HG03280 (cell line): Measurements from ENCODE around the gene MXD4.

Source experiments
- ATAC-seq: cut with Tn5 transposase; IDR thresholded peaks from one replicate; pipeline ENCODE4 v1.9.1; 2021; ENCODE audit warnings: mild to moderate bottlenecking, moderate library complexity; ENCODE audit not compliant: unreplicated experiment

MXD4 gene

GRCh38 chr4:2265113-2266110, 3.5 kb upstream of the MXD4 start:
- no peak for ATAC-seq

DNA sequence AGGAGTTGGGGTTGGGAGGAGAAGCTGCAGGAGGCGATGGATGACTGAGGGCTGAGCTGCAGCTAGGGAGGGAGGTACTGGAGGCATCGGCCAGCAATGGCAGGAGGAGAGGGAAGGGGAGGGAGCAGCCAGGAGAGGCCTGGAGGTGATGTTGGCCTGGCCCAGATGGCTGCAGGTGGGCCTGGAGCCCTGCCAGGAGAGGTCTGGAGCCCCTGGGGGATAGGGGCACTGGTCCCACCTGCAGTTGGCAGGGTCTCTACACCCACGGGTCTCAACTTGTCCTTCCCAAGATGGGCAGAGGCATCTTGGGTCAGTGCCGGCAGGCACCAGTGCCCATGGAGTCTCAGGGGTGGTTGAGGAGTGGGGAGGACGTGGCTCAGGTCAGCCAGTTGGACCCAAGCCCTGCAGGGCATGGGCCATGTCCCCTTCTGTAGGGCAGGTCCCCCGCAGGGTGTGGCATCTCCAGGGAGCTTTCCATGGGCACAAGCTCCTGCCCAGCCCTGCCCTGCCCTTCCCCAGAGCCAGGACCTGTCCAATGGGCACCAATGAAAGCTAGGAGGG, 2.7 kb upstream of the MXD4 start:
- no peak for ATAC-seq

DNA sequence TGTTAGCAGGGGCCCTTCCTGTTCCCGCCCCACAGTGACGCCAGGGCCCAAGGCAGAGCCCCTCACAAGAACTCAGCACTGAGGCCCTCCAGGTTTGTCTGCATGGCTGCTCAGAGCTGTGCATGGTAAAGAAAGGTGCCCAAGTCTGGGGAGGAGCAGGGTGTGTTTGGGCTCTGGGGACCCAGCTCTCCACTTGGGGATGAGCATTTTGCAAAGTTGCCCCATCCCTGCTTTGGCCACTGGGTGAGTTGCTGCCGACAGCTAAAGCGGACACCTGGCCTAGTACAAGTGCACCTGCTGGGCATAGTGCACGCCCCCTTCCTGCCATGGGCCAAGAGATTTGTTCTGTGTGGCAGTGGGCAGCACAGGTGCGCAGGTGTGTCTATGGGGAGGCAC, 2.0 kb upstream of the MXD4 start:
- ATAC-seq: no peak

DNA sequence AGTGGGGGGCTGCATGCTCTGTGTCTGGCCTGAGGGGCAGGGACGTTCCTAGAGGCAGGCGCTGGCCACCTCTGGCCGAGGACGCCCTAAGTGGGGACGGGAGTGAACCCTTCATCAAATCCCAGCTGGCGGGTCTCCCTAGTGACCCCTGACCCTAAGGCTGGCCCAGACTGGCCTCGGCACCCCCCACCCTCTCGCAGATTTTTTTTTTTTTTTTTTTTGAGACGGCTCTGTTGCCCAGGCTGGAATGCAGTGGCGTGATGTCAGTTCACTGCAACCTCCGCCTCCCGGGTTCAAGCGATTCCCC, 988 bp upstream of the MXD4 start:
- ATAC-seq: no peak

- peak; percentile 89 for ATAC-seq
These were observed 435 bp upstream of the MXD4 start for GRCh38 chr4:2262145-2262943.

DNA sequence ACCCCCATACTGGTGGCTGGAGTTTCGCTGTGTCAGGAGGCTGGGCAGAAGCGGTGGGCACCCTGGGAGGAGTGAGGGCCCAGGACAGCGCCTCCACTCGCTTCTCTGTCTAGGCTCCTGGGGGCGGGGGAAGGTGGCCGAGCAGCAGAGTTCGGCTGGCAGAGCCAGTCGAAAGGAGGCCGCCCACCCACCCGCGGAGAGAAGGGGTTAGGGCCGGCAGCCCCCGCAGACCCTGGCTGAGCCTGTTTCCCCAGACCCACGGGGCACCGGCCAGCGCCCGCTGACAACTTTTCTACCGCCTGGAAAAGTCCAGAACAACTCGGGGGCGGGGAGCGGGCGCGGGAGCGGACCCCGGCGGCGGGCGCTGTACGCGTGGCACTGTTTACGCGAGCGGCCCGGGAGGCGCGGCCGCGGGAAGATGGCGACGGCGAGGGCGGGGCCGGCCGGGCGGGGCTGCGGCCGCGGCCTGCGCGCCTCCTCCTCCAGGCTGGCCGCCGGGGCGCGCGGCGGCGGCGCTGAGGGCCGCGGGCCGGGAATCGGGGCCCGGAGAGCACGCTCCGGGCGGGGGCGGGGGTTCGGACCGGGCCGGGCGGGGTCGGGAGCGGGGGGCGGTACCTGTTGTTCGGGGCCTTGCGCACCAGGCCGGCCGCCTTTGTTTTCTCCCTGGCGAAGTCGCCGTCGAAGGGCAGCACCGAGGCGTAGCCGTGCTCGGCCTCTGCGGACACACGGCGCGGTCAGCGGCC, 628 bp downstream of the MXD4 start:
- ATAC-seq: peak; percentile 29

GRCh38 chr4:2260344-2261109, 1.4 kb downstream of the MXD4 start:
- no peak for ATAC-seq

DNA sequence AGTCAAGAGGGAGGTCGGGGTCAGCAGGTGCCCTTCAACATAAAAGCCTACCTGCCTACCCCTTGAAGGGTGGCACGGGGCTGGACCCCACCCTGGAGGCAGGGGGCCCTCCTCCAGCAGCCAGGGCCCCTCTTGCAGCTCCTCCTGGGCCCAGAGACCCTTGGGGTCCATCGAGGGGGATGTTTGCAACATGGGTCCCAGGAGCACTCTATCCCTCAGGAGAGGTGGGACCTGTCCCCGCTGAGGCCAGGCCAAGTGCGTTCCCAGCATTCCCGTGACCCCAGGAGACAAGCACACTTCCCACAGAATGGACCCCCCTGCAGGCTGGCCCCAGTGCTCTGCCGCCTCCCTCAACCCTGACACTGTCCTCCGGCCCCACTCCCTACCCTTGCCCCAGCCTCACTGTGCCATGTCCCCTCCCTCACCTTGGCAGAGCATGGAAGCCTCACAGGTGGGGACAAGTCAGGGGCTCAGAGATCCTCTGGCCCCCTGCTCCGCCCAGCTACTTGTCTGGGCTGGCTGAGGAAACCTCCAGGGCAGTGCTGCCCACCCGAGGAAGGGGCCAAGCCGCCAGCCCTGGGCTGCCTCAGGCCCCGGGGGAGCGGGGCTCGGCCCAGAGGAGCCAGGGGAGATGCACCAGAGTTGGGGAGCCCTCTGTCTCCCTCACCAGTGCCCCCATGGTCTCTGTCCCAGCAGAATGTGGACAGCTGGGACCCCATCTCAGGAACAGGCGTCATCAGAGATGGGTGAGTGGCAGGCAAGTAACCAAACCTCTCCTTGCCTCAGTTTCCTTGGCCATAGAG, 2.2 kb downstream of the MXD4 start:
- ATAC-seq: no peak

GRCh38 chr4:2259036-2259540, 2.8 kb downstream of the MXD4 start:
- no peak for ATAC-seq

GRCh38 chr4:2258091-2259035, 3.5 kb downstream of the MXD4 start:
- ATAC-seq: no peak

DNA sequence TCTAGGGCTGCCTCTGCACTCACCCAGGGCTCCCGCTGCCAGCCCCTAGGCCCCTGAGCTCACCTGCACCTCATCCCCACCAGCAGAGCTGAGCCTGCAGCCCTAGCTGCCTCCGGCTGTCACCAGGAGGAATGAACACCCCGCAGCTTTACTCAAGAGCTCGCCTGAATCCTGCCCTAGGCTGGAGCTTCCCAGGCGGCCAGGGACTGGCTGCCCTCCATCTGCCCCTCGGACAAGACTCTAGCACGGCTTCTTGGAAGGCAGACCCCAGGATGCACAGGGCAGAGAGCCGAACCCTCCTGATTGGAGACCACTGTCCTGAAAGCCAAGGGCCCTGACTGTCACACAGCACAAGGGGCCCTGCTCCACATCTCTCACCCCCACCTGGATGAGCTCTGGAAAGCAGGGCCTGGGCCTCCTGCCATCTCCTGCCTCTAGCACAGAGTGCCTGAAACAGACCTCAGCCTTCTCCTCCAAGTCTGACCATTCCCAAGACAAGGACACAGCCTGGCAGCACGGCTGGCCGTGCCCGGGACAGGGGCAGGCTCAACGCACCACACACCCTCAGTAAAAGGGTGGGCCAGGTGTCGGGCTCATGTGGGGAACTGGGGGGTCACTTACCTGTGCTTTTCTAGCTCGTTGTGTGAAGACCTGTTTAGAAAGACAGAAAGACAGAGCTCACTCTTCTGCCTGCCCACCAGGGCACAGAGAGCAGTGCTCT, 4.4 kb downstream of the MXD4 start:
- no peak for ATAC-seq

DNA sequence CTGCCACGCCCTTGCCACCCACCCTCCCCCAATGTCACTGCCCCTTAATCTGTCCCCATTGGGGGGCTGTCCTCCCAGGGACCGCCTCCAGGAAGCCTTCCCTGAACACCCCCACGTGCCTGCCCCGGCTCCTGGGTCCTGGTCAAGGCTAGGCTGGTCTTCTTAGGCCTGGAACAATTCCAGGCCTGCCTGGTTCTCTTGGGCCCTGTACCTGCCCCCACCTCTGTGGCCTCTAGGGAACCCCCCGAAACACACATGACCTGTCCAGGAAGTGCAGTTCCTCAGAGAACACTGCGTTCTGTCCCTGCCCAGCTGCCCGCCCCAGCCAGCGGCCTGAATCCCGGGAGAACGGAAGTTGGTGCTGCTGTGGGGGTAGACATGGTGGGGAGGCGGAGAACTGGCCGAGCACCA, 5.1 kb downstream of the MXD4 start:
- ATAC-seq: no peak

- ATAC-seq: no peak
These were observed 5.7 kb downstream of the MXD4 start for GRCh38 chr4:2256156-2256731.

DNA sequence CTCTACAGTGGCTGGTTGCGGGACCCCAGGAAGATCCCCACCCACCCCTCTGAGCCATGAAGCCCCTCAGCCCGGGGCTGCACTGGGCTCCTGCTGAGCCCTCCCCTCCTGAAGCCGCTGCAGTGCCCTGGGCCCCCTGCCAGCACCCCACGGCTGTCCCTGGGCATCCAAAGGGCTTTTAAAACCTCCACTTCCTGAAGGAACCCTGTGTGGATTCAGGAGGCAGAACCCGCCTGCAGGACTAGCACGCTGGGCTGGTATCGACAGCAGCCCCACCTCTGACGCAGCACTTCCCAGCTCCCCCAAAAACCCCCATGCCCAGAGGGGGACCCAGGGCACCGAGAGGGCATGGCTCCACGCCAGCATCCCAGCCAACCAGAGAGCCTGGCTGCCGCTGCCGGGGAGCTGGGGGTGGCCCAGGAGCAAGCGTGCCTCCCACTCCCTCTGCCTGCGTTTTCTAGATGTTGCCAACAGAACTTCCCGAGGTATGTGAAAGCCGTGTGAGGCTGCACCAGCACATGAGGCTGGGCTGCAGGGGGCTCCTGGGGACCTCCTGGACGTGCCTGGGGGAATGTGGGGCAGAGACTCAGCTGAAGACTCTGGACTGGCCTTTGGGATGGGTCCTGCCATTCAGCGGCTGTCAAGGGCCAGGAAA, 6.3 kb downstream of the MXD4 start:
- ATAC-seq: no peak

DNA sequence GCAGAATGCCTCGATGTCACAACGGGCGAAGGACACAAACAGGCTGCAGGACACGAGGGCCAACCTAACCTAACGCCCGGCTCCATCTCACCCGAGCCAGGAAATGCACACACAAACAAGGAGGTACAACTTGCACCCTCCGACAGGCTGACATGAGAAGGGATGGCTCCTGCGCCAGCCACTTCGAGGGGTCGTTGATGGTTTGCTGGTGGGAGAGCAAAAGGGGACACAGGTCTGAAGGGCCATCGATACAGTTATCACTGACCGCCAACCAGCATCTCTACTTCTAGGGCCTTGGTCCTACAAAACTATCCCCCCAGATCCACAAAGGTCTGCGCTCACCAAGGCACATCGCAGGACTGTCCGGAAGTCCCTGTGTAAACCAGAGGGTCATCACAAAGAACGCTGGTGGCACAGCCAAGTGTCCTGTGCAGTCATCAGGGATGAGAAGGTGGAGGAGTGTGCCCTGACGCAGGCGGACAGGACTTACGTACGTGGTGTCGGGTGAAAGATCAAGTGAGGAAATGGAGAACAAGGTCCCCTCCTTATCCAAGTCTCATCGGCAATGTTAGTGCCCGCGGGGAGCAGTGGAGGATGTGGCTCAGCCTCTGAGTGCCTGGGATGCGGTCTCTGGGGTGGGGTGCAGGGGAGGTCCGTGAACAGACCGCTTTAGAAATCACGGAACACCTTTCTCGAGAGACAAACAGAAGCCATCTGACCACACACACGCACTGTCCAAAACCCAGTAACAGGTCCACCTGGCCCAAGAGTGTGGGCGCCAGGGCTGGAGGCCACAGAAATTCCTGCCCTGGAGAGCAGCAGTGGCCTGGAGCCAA, 7.0 kb downstream of the MXD4 start:
- ATAC-seq: no peak
